HepG2 (cell line): ENCODE results near the gene MTIF2. TPM values are rescaled to one million over a fixed set of nuclear protein-coding genes. Genes with fewer than 3 reads are reported as not detected.

ENCODE experiments used
- CREB3 ChIP-seq: sonication (generic); formaldehyde crosslinking; IDR thresholded peaks from 2 replicates; pipeline ENCODE4 v1.5.0; 2020; ENCODE audit warnings: missing genetic modification reagents
- NKX3-1 ChIP-seq: sonication (generic); formaldehyde crosslinking; IDR thresholded peaks from 2 replicates; pipeline ENCODE4 v1.5.0; 2020; ENCODE audit warnings: missing genetic modification reagents
- POLR2A ChIP-seq, 2 experiments: IDR thresholded peaks; 2 replicates each; pipeline ENCODE4 v1.6.1; 2011; ENCODE audit warnings: low read depth in 2 of 2, low read length in 2 of 2, mild to moderate bottlenecking in 1 of 2, moderate library complexity in 1 of 2; ENCODE audit not compliant: insufficient read depth in 1 of 2
- TFDP1 ChIP-seq: IDR thresholded peaks from 2 replicates; pipeline ENCODE4 v1.6.1; 2016; ENCODE audit warnings: missing compliant biosample characterization, missing genetic modification reagents, borderline replicate concordance
- ZBTB40 ChIP-seq, 2 experiments: fragments of 450-650 bp in 1 of 2; sonication (generic) in 1 of 2; formaldehyde crosslinking in 1 of 2; IDR thresholded peaks; 2 replicates each; pipeline versions ENCODE4 v1.6.1 to v1.8.0; 2016 to 2022; ENCODE audit warnings: antibody characterized with exemption in 1 of 2, mild to moderate bottlenecking in 1 of 2, missing genetic modification reagents in 1 of 2
- ZNF136 ChIP-seq: sonication (generic); formaldehyde crosslinking; IDR thresholded peaks from 2 replicates; pipeline ENCODE4 v1.8.1; 2022; ENCODE audit warnings: low read depth, mild to moderate bottlenecking, moderate library complexity, missing genetic modification reagents
- ZNF253 ChIP-seq: sonication (generic); formaldehyde crosslinking; IDR thresholded peaks from 2 replicates; pipeline ENCODE4 v1.8.0; 2022; ENCODE audit warnings: mild to moderate bottlenecking, missing genetic modification reagents, borderline replicate concordance
- ZNF263 ChIP-seq: sonication (generic); formaldehyde crosslinking; IDR thresholded peaks from 2 replicates; pipeline ENCODE4 v1.4.0; 2020; ENCODE audit warnings: missing genetic modification reagents
- ZNF281 ChIP-seq: sonication (generic); formaldehyde crosslinking; IDR thresholded peaks from 2 replicates; pipeline ENCODE4 v1.4.0; 2020; ENCODE audit warnings: missing genetic modification reagents, borderline replicate concordance
- ZNF558 ChIP-seq: sonication (generic); formaldehyde crosslinking; IDR thresholded peaks from 2 replicates; pipeline ENCODE4 v1.9.0; 2022; ENCODE audit warnings: mild to moderate bottlenecking, missing genetic modification reagents, borderline replicate concordance
- ZNF572 ChIP-seq: sonication (generic); formaldehyde crosslinking; IDR thresholded peaks from 2 replicates; pipeline ENCODE4 v1.5.1; 2020; ENCODE audit warnings: mild to moderate bottlenecking, missing genetic modification reagents
- ZNF598 ChIP-seq: sonication (generic); formaldehyde crosslinking; IDR thresholded peaks from 2 replicates; pipeline ENCODE4 v1.5.1; 2020; ENCODE audit warnings: mild to moderate bottlenecking, missing genetic modification reagents, borderline replicate concordance
- polyA plus RNA-seq, 8 experiments: library from polyadenylated mRNA; depleted of rRNA in 3 of 8; stranded (reverse) in 7 of 8; unstranded in 1 of 8; fragments of >200 nt; fragmentation: Illumina TruSeq in 4 of 8; extraction: Trizol in 4 of 8; gene quantifications; 2 replicates each; pipeline versions ENCODE4 v1.2.1 to v1.2.3, GENCODE V29; 2011 to 2016; ENCODE audit warnings: low read depth in 4 of 8, missing spikeins in 1 of 8, mixed read lengths in 1 of 8; ENCODE audit not compliant: insufficient read depth in 1 of 8
- total RNA-seq, 5 experiments: library from RNA; depleted of rRNA; stranded (reverse); fragments of >200 nt; fragmentation: Illumina TruSeq; extraction: Trizol; gene quantifications; 2 replicates each; pipeline ENCODE4 v1.2.3, GENCODE V29; 2016; ENCODE audit warnings: low read depth in 1 of 5

MTIF2 gene
- total and polyA plus RNA-seq, 2 of the 13 experiments (the other 11 are each of a cell fraction or from before 2014, with no cell fraction given), result 32.1 to 92.1 TPM

- TF ChIP-seq ZBTB40 (IDR thresholded peaks at IDR 0.05) (no peak), ZBTB40 (CRISPR knock-in tag; IDR thresholded peaks at IDR 0.05) (no peak; the same call in 1 of the 2 replicates), ZNF253 (CRISPR knock-in tag) (0 out of 2 replicates have a peak, but pooled peaks have one; percentile 9), ZNF263 (CRISPR knock-in tag) (no peak), ZNF558 (no peak), ZNF598 (0 out of 2 replicates have a peak, but pooled peaks have one; percentile 50), NKX3-1 (CRISPR knock-in tag) (peak; percentile 23), TFDP1 (CRISPR knock-in tag) (peak; percentile 36; the same call in 1 of the 2 replicates), CREB3 (CRISPR knock-in tag) (0 out of 2 replicates have a peak, but pooled peaks have one; percentile 62), ZNF136 (CRISPR knock-in tag) (no peak), POLR2A (IDR thresholded peaks at IDR 0.05; ENCODE audit: insufficient read depth in 1 of 2, low read depth in 2 of 2, low read length in 2 of 2) (peak in 1 of 2 experiments; percentile 19; a peak in 1 of 4 replicates), ZNF572 (CRISPR knock-in tag) (no peak), ZNF281 (CRISPR knock-in tag) (peak; percentile 47; the same call in 1 of the 2 replicates)
These were observed 36.0 kb downstream of the MTIF2 start (continued) for GRCh38 chr2:55232863-55233657.
